HG03342 (cell line): Measurements from ENCODE around the gene NISCH.

Experiments
- ATAC-seq: cut with Tn5 transposase; IDR thresholded peaks from one replicate; pipeline ENCODE4 v1.9.1; 2021; ENCODE audit warnings: mild to moderate bottlenecking, moderate library complexity; ENCODE audit not compliant: unreplicated experiment

NISCH gene

DNA sequence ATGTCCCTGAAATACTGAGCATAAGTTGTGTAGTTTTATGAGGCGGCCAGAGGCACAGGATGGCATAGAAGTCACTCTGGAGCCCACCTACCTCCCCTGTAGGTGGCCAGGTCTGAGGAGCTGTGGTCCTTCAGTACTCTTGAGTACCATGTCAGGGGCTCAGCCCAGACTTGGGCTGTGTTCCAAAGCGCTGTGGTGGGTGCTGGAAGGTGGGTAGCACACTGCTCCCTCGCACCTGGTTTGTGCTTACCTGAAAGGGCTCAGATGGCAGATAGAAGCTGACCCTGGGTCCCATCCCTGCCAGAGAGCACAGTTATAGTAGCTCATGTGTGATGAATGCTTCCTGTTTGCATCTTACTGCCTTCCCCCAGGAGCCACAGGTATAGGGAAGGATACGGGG, 15.5 kb downstream of the NISCH start:
- ATAC-seq: no peak

- ATAC-seq: no peak
These were observed 16.2 kb downstream of the NISCH start for GRCh38 chr3:52471371-52472238.

GRCh38 chr3:52472239-52473000, 17.0 kb downstream of the NISCH start:
- no peak for ATAC-seq

GRCh38 chr3:52473026-52473425, 17.6 kb downstream of the NISCH start:
- ATAC-seq: no peak

DNA sequence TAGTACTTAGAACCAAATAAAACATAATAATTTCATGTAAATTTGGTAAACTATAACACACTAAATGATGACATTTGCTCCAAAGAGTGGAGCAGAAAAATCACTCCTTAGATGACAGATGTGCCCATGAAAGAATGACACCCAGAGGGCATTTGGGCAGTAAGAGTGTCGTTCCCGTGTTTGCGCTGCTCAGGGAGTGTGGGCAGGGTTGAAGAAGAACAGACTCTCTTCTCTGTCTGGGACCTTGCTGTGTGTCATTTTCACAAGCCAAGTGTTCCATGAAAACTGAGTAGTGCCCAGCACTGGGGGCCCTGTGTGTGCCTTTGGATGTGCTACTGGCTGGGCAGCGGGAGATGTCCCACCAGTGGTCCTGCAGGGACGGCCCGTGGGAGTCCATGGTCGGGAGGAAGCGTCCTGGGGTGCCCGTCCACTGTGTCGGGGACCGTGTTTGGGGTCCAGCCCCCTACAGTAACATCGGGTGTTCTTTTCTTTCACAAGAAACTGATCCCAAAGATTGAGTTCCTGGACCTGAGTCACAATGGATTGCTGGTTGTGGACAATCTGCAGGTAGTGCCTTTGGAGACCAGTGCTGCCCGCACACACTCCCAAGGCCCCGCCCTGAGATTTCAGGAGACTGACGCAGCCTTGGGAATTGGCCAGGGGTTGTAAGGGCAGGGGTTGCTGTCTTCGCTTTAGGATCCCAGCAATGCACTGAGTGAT, 21.8 kb downstream of the NISCH start:
- ATAC-seq: no peak

DNA sequence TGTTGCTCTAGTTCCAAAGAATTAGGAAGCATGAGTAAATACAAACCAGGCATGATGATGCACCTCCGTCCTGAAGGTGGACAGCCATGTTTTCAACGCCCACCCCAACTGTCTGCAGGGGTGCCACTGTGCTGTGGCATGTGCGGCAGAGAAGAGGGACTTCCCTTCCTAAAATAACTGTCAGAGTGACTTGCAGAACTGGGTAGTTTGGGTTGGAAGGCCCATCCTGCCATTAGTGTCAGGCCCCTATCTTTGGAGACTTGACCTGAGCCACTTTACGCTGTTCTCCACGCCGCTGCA, 22.3 kb downstream of the NISCH start:
- ATAC-seq: no peak

DNA sequence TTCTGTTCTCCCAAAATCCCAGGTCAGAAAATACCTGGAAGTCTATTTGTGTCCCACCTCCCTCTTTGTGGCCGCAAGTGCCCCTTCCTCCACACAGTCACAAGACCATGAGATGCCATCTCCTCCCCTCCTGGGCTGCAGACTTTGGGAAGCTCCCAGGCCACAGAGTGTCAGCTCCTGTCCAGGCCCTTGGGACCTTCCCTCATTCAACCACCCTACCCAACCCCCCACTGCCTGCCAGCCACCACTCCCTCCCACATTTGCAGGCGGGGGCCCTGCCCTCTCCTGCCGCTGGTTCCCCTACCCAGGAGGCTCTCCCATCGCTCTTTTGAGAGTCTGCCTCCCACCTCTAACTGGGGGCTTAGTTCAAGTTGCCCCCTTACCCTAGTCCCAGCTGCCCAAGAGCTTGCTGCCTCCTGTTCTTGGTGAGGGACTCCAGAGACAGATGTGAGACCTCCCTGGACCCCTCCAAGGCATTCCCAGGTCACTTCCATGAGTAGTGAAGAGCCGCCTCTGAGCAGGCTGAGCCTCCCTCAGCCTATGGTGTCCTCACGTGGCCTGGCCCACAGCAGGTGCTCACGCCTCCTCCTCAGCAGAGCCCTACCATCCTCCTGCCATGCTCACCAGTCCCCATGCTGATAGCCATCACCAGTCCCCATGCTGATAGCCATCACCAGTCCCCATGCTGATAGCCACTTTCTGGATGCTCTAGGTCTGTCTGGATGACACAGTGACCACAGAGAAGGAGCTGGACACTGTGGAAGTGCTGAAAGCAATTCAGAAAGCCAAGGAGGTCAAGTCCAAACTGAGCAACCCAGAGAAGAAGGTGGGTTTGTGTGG, 23.9 kb downstream of the NISCH start:
- ATAC-seq: no peak

DNA sequence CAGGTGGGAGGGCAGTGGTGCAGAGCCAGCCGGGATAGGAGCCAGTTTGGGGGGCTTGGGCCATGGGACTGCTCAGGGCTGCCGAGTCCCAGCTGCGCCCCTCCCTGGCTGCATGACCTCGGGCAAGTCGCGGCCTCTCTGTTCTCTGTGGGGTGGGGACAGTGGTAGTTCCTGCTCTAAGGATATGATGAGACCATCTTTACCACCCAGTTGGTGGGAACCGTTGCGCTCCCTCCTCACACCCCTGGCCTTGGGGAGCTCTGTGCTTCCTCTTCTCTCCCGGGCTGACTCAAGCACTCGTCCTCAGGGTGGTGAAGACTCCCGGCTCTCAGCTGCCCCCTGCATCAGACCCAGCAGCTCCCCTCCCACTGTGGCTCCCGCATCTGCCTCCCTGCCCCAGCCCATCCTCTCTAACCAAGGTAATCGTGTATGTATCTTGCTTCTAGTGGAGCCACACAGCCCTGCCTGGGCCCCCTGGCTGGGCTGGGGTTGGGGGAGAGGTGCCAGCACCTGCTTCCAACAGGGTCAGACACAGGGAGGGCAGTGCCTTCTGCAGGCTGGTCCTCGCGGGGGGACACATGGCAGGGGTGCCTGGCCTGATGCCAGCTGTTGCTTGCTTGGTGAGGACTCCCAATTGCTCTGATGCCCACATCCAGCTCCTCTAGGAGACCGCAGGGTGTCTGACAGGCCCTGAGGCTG, 24.6 kb downstream of the NISCH start:
- no peak for ATAC-seq

GRCh38 chr3:52480768-52481715, 25.6 kb downstream of the NISCH start:
- no peak for ATAC-seq

DNA sequence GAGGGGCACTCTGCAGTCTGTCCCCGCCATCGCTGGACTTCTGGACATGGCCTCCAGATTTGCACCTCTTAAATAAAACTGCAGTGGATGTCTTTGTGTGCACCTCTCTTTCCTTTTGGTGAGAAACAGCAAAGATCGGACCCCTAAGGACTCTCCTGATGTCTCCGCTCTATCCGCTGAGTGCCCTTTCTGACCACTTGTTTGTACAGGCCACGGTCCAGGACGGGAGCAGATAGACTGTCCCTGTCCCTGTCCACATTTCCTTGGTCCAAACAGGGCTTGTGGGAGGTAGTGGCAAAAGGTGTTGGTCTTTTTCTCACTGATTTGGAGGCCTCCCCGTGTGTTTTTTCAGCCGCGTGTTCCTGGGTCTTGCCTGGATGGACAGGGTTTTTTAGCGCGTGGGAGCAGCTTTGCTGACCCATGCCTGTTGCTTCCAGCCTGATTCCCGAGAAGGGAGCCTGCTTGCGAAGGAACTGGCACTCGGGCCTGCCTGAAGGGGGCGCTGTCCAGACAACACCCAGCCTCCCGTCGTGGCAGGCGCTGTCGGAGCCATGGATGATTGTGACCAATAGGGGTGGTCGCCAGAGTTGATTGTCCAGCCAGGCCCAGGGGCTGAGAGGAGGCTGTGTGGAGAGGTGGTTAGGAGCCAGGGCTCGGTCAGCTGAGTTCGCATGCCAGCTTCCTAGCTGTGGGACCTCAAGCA, 26.6 kb downstream of the NISCH start:
- ATAC-seq: no peak

GRCh38 chr3:52483081-52483480, 27.7 kb downstream of the NISCH start:
- no peak for ATAC-seq

DNA sequence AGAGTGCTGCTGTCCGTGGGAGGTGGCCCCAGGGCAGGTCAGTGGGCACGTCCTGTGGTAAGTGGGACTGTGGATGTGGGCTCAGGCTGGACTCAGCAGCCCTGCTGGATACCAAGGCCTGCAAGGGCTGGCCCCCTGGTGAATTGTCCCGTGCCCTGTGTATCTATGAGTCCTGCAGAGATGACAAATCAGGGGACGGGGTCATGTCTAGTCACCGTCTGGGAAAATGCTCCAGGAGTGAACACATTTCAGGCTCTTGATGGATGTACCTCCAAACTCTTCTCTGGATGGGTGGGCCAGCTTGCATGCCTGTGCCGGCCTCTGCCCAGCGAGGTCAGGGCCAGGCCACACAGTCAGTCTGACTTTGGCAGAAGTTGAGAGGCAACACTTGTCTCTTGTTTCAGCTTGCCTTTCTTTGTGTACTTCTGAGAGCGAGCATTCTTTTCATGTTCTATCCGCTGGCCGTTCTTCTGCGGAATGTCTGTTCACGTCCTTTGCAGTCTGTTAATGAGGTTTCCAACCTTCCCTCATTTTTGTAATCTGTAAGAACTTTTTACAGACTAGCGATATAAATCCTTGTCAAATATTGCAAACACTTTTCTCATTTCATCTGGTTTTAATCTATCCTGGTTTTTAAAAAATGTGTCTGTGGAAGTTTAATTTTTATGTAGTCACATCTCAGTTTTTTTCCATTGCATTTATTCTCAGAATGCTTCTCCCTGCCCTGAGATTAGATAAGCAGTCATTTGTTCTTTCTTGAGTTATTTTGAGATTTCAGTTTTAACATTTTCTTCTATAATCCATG, 28.4 kb downstream of the NISCH start:
- ATAC-seq: no peak

- ATAC-seq: no peak
These were observed 29.5 kb downstream of the NISCH start for GRCh38 chr3:52484680-52485461.

DNA sequence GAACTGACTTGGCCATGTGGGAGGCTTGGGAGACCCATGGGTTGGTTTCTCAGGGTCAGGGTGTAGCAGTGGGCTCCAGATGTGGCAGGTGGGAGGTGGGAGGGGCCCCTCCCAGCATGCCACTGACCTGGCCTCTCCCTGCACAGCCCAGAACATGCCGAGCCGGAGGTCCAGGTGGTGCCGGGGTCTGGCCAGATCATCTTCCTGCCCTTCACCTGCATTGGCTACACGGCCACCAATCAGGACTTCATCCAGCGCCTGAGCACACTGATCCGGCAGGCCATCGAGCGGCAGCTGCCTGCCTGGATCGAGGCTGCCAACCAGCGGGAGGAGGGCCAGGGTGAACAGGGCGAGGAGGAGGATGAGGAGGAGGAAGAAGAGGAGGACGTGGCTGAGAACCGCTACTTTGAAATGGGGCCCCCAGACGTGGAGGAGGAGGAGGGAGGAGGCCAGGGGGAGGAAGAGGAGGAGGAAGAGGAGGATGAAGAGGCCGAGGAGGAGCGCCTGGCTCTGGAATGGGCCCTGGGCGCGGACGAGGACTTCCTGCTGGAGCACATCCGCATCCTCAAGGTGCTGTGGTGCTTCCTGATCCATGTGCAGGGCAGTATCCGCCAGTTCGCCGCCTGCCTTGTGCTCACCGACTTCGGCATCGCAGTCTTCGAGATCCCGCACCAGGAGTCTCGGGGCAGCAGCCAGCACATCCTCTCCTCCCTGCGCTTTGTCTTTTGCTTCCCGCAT, 31.8 kb downstream of the NISCH start:
- no peak for ATAC-seq

- no peak for ATAC-seq
These were observed 32.6 kb downstream of the NISCH start for GRCh38 chr3:52487788-52488691.
